Measurements from ENCODE around the gene GPR157.
A peak's percentile ranks its signal among the peaks of the same experiment; 100 is the strongest.

GPR157 gene

GRCh38 chr1:9079988-9080704, 48.8 kb downstream of the GPR157 start:
- DNase-seq (ENCODE audit: extremely low read depth, low read depth) = no peak
- no peak for TF ChIP-seq CTCF (IDR thresholded peaks at IDR 0.05; ENCODE audit: low read depth, low read length, missing control alignments)
- no peak overlapping the region for H3K4me3 ChIP-seq (replicated peaks; ENCODE audit: low read depth, low read length)

GRCh38 chr1:9078752-9079500, 50.0 kb downstream of the GPR157 start:
- no peak for TF ChIP-seq CTCF (IDR thresholded peaks at IDR 0.05; ENCODE audit: low read depth, low read length, missing control alignments)
- H3K4me3 ChIP-seq (replicated peaks; ENCODE audit: low read depth, low read length) = no peak overlapping the region
- DNase-seq (ENCODE audit: extremely low read depth, low read depth) = no peak

GRCh38 chr1:9078015-9078751, 50.7 kb downstream of the GPR157 start:
- DNase-seq (ENCODE audit: extremely low read depth, low read depth) = peak; percentile 29
- no peak overlapping the region for H3K4me3 ChIP-seq (replicated peaks; ENCODE audit: low read depth, low read length)
- no peak for TF ChIP-seq CTCF (IDR thresholded peaks at IDR 0.05; ENCODE audit: low read depth, low read length, missing control alignments)

GRCh38 chr1:9075022-9075421, 53.9 kb downstream of the GPR157 start:
- no peak for DNase-seq (ENCODE audit: extremely low read depth, low read depth)
- TF ChIP-seq CTCF (IDR thresholded peaks at IDR 0.05; ENCODE audit: low read depth, low read length, missing control alignments) = no peak

GRCh38 chr1:9073143-9073542, 55.8 kb downstream of the GPR157 start:
- TF ChIP-seq CTCF (IDR thresholded peaks at IDR 0.05; ENCODE audit: low read depth, low read length, missing control alignments) = no peak
- no peak for DNase-seq (ENCODE audit: extremely low read depth, low read depth)
- H3K4me3 ChIP-seq (replicated peaks; ENCODE audit: low read depth, low read length) = no peak overlapping the region

More at GRCh38 chr1:9075022-9075421, 53.9 kb downstream of the GPR157 start:
- H3K4me3 ChIP-seq (replicated peaks; ENCODE audit: low read depth, low read length) = no peak overlapping the region

DNA sequence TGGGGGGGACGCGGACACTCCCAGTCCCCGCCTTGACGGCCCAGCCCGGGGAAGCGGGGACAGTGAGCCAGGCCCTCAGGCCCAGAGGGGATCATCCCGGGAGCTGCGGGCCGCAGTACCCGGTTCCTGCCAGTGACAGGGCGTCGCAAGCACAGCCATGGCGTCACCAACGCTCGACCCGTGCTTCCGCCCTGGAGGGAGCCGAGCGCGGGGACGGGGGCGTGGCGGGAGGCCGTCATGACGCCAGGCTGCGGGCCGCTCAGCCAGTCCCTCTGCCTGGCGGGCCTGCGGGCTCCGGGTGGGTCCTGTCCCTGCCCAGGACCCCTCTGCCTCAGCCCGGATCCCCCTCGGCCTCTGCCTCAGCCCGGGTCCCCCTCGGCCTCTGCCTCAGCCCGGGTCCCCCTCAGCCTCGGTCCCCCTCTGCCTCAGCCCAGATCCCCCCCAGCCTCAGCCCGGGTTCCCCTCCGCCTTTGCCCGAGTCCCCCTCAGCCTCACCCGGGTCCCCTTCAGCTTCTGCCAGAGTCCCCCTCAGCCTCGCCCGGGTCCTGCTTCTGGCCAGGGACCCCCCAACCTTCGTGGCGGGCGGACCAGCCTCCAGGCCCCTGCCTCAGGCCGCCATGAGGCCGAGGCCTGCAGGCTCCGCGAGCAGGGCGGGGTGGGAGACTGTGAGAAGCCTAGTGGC, 57.2 kb downstream of the GPR157 start:
- no peak for DNase-seq (ENCODE audit: extremely low read depth, low read depth)
- H3K4me3 ChIP-seq (replicated peaks; ENCODE audit: low read depth, low read length) = no peak overlapping the region
- no peak for TF ChIP-seq CTCF (IDR thresholded peaks at IDR 0.05; ENCODE audit: low read depth, low read length, missing control alignments)

All from HFF-Myc (cell line).